Thoracic aorta (tissue), 2 donors: ENCODE measurements around the gene KRT6C. TPM values are rescaled to one million over a fixed set of nuclear protein-coding genes. Genes with fewer than 3 reads are reported as not detected.
A peak's percentile ranks its signal among the peaks of the same experiment; 100 is the strongest.
"Not testable (repeated sequence)": the region's sequence is repeated elsewhere in the genome, so short reads cannot be mapped to it uniquely, and the experiment has no call there.

Experiments
- ATAC-seq: fragments of 150-250 bp; one replicate; pipeline ENCODE4 v1.8.0; 2017; ENCODE audit warnings: low read depth; ENCODE audit not compliant: insufficient number of reproducible peaks, low FRiP score
- DNase-seq: peaks from one replicate; pipeline ENCODE4 v3.0.0-alpha.2; 2020; ENCODE audit warnings: low spot score
- H3K27ac ChIP-seq, 2 donors: fragments of 200-600 bp; sonication (generic); 1 replicate in 1 of 2; 2 replicates in 1 of 2; pipeline ENCODE4 v1.5.1; 2016; ENCODE audit warnings: mild to moderate bottlenecking in 2 of 2, moderate library complexity in 2 of 2
- H3K27me3 ChIP-seq: fragments of 200-600 bp; sonication (generic); replicated peaks from 2 replicates; pipeline ENCODE4 v1.6.0; 2016; ENCODE audit warnings: mild to moderate bottlenecking; ENCODE audit not compliant: insufficient read depth
- H3K36me3 ChIP-seq: fragments of 200-600 bp; sonication (generic); one replicate; pipeline ENCODE4 v1.5.1; 2016
- H3K4me1 ChIP-seq, 2 donors: fragments of 200-600 bp; sonication (generic); 1 replicate in 1 of 2; 2 replicates in 1 of 2; pipeline versions ENCODE4 v1.5.1 to v1.6.0; 2016; ENCODE audit warnings: low read depth in 2 of 2, mild to moderate bottlenecking in 1 of 2; ENCODE audit not compliant: control insufficient read depth in 1 of 2
- H3K4me3 ChIP-seq: fragments of 200-600 bp; sonication (generic); 2 replicates; pipeline ENCODE4 v1.5.1; 2016; ENCODE audit warnings: mild to moderate bottlenecking
- H3K9me3 ChIP-seq: fragments of 200-600 bp; sonication (generic); 2 replicates; pipeline ENCODE4 v1.5.1; 2016
- total RNA-seq, 2 donors: library from RNA; depleted of rRNA; stranded (reverse); fragments of >200 nt; gene quantifications; one replicate each; pipeline versions ENCODE4 v1.1.0 to v1.2.3, GENCODE V29; 2016
- TF ChIP-seq, protein P1 (sequence below): fragments of 200-600 bp; sonication (generic); IDR thresholded peaks from one replicate; pipeline ENCODE4 v1.5.1; 2019; ENCODE audit warnings: antibody characterized with exemption

KRT6C gene
- total RNA-seq, 2 donors from 2014 or later, result not detected

DNA sequence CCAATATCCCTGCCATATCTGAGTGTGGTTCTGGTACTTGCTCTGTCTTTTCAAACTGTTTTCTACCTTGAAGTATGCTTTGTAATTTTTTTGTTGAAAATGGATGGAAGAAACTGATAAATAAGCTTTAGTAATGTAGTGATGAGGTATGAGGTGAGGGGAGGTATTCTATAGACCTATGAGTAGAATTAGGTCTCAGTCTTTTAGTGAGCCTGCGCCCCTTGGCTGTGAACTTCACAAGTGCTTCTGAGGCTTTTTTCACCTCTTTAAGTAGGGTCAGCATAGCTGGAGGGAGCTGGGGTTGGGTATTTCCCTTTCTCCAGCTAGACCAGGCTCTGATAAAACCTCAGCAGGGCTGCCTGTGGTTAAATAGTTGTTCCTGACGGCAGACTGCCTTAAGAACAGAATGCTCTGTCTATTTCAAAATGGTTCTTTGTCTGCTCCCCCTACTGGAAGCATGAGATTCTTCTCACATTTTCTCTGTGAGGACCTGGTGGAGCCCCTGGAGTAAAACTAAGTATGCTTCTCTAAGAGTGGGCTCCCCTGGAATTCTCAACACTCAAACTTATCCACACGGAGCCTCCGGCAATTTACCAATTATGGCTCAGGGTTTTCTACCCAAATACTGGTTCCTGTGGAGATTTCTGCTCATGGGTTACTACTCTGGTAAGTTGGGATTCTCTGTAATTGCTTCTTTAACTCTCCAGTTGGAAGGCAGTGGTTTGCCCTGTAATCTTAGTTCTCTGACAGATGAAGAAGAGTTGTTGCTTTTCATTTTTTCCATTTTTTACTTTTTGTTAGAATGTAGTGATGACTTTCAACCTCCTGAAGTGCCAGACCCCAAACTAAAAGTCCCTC, 33.5 kb upstream of the KRT6C start:
- Histone ChIP-seq H3K36me3 (no peaks in the 10 kb centered on the region), H3K27me3 (no peaks in the 10 kb centered on the region), H3K4me1 (no peaks in the 10 kb centered on the region), H3K4me3 (no peak overlapping the region), H3K27ac (no peak overlapping the region), H3K9me3 (peaks cover 4% of the 10 kb centered on the region)
- no peak for ATAC-seq
- TF ChIP-seq, protein P1, sequence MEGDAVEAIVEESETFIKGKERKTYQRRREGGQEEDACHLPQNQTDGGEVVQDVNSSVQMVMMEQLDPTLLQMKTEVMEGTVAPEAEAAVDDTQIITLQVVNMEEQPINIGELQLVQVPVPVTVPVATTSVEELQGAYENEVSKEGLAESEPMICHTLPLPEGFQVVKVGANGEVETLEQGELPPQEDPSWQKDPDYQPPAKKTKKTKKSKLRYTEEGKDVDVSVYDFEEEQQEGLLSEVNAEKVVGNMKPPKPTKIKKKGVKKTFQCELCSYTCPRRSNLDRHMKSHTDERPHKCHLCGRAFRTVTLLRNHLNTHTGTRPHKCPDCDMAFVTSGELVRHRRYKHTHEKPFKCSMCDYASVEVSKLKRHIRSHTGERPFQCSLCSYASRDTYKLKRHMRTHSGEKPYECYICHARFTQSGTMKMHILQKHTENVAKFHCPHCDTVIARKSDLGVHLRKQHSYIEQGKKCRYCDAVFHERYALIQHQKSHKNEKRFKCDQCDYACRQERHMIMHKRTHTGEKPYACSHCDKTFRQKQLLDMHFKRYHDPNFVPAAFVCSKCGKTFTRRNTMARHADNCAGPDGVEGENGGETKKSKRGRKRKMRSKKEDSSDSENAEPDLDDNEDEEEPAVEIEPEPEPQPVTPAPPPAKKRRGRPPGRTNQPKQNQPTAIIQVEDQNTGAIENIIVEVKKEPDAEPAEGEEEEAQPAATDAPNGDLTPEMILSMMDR, result peak; percentile 27
- no peak for DNase-seq

DNA sequence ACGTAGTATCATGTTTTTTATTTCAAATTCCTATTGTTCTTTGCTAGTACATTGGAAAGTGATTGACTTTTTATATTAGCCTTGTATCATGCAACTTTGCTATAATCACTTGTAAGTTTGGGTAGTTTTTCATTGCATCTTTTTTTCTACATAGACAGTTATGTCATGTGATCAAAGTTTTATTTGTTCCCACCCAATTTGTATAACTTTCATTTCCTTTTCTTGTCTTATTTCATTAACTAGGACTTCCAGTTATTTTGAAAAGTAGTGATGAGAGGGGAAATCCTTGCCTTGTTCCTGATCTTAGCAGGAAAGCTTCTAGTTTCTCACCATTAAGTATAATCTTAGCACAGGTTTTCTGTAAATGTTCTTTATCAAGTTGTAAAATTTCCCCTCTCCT, 29.3 kb upstream of the KRT6C start:
- no peak overlapping the region for H3K27ac ChIP-seq
- TF ChIP-seq, protein P1, result no peak
- H3K4me1 ChIP-seq, result no peaks in the 10 kb centered on the region

DNA sequence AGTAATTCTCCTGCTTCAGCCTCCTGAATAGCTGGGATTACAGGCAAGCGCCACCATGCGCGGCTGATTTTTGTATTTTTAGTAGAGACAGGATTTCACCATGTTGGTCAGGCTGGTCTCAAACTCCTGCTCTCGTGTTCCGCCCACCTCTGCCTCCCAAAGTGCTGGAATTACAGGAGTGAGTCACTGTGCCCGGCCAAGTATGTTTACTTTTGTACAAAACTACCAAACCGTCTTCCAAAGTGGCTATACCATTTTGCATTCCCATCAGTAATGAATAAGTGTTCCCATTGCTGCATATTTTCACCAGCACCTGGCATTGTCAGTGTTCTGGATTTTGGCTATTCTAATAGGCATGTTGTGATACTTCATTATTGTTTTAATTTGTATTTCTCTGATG, 27.9 kb upstream of the KRT6C start:
- Histone ChIP-seq H3K4me1 (no peaks in the 10 kb centered on the region), H3K27ac (no peak overlapping the region), H3K4me3 (no peak overlapping the region), H3K27me3 (no peaks in the 10 kb centered on the region), H3K36me3 (no peaks in the 10 kb centered on the region), H3K9me3 (no peaks in the 10 kb centered on the region)
- no peak for DNase-seq
- no peak for ATAC-seq
- TF ChIP-seq, protein P1, result no peak

More for the DNA sequence above, 29.3 kb upstream of the KRT6C start:
- Histone ChIP-seq H3K4me3 (no peak overlapping the region), H3K27me3 (no peaks in the 10 kb centered on the region), H3K9me3 (no peaks in the 10 kb centered on the region), H3K36me3 (no peaks in the 10 kb centered on the region)
- ATAC-seq (no peak), DNase-seq (no peak)

DNA sequence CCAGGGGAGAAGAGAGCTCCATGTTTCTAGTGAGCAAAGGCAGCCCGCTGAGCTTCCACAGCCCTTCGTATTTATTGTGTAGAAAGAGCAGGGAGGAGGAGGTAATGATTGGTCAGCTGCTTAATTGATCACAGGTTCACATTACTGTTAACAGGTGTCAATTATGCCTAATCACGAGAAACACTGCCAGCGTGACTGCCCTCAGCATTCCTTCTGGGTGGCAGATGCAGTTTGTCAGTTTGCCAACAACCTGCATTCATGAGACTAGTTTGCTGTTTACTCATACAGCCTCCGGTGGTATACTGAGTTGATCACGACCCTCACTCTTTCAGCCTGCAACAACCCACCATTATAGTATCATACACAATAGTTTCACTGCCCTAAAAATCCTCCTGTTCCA, 27.0 kb upstream of the KRT6C start:
- H3K27ac ChIP-seq, H3K4me3 ChIP-seq, DNase-seq, H3K27me3 ChIP-seq, H3K36me3 ChIP-seq, H3K4me1 ChIP-seq, H3K9me3 ChIP-seq, ATAC-seq: not testable (repeated sequence)

DNA sequence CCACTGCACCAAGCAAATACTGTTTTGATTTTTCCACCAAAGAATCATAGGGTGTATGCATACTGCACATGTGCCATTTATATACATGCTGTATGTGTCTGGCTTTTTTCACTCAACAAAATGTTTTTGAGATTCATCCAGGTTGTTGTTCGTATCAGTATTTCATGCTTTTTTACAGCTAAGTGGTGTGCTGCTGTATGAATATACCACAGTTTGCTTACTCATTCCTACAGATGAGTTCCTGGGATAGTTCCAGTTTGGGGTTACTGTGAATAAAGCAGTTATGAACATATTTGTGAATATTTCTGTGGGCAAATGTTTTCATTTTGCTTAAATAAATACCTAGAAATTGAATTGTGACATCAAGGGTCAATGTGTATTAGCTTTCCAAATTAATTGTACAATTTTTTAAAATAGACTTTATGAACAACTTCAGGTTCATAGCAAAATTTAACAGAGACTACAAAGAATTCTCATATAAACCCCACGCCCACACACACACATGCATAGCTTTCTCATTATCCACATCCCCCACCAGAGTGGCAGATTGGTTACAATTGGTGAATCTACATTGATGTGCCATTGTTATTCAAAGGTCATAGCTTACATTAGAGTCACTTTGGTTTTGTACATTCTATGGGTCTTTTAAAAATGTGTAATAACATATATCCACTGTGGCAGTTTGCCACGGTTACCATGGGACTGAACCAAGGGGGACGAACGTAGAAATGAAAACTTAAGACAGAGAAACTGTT, 26.4 kb upstream of the KRT6C start:
- DNase-seq (no peak), ATAC-seq (no peak)
- TF ChIP-seq, protein P1, result no peak
- H3K27me3 ChIP-seq, result no peaks in the 10 kb centered on the region
- H3K27ac ChIP-seq, result no peak overlapping the region
- no peaks in the 10 kb centered on the region for H3K9me3 ChIP-seq
- H3K4me3 ChIP-seq, result no peak overlapping the region
- H3K36me3 ChIP-seq, result no peaks in the 10 kb centered on the region
- no peaks in the 10 kb centered on the region for H3K4me1 ChIP-seq
